Esophagus squamous epithelium (tissue), 5 donors: ENCODE results near the gene PTPRM. TPM values are rescaled to one million over a fixed set of nuclear protein-coding genes. Genes with fewer than 3 reads are reported as not detected.

ENCODE experiments used
- DNase-seq: peaks from one replicate; lab custom pipeline; 2025; lab: John Stamatoyannopoulos, UW
- H3K27ac ChIP-seq, 4 donors: fragments of 200-600 bp; sonication (generic); one replicate each; pipeline ENCODE4 v1.5.1; 2016 to 2019; ENCODE audit warnings: mild to moderate bottlenecking in 1 of 4
- H3K27me3 ChIP-seq, 4 donors: fragments of 200-600 bp; sonication (generic); 1 replicate in 3 of 4; 2 replicates in 1 of 4; pipeline versions ENCODE4 v1.5.1 to v1.6.0; 2017 to 2021; ENCODE audit warnings: antibody characterized with exemption in 1 of 4
- H3K36me3 ChIP-seq, 3 donors: fragments of 200-600 bp; sonication (generic); one replicate each; pipeline ENCODE4 v1.5.1; 2016 to 2019
- H3K4me1 ChIP-seq, 3 donors: fragments of 200-600 bp; sonication (generic); one replicate each; pipeline ENCODE4 v1.5.1; 2017 to 2019
- H3K4me3 ChIP-seq, 4 donors: fragments of 200-600 bp; sonication (generic); 1 replicate in 3 of 4; 2 replicates in 1 of 4; pipeline ENCODE4 v1.5.1; 2016 to 2019; ENCODE audit warnings: mild to moderate bottlenecking in 2 of 4, moderate library complexity in 1 of 4
- H3K9me3 ChIP-seq, 3 donors: fragments of 200-600 bp; sonication (generic); one replicate each; pipeline ENCODE4 v1.5.1; 2016 to 2019
- POLR2A ChIP-seq, 4 donors: fragments of 450-650 bp; IDR thresholded peaks; one replicate each; pipeline ENCODE4 v1.6.1; 2017; ENCODE audit warnings: antibody characterized with exemption in 4 of 4, mild to moderate bottlenecking in 4 of 4, moderate library complexity in 3 of 4
- WGBS, 2 donors: methylation state at CpG; one replicate each; pipeline ENCODE4 v1.1.5; 2018; 5-methylcytosine and 5-hydroxymethylcytosine counted together
- intact Hi-C: fragments of 100-400 bp; cut with DNase I; formaldehyde crosslinking; loops from one replicate; pipeline ENCODE4 v1.15.0; 2022
- total RNA-seq, 4 donors: library from RNA; depleted of rRNA; stranded (reverse); fragments of >200 nt; gene quantifications; one replicate each; pipeline ENCODE4 v1.1.0, GENCODE V29; 2016
- TF ChIP-seq, protein P1 (sequence below), 6 experiments: fragments of 450-650 bp in 4 of 6; fragments of 200-600 bp in 2 of 6; sonication (generic) in 2 of 6; IDR thresholded peaks; one replicate each; pipeline ENCODE4 v1.5.1; 2016 to 2019; ENCODE audit warnings: antibody characterized with exemption in 6 of 6, mild to moderate bottlenecking in 4 of 6, moderate library complexity in 4 of 6
- donor health status: DM: yes; HTN: yes; CAD: no.

Gene PTPRM
- total RNA-seq, 4 donors from 2014 or later = 6.5 to 38.7 (median 11.1) TPM

DNA sequence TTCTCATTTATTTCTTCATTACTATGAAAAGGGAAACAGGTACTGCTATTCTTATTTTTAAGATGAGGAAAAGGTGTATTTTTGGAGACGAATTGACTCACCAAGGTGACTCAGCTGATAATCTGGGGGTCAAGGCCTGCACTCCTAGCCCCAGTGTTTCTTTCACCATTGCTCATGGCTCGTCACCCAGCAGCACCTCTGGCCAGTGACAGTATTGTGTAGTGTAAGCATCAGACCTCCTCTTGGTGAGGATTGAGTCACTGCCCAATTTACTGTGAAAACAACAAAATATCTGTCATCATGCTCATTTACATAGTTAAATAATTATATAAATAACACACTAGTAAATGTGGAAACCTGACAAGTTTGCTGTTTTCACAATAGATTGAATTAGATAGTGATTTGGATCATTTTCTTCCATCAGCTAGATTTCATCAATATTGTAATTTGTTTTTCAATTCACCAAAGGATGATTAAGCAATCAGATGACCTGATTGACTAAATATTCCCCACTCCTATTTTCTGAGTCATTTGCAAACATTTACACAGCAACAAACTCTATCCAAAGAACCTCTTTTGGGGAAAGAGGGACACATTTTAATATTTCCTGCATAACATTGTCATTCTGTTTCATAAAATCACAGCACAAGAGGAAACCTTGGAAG, 549.4 kb downstream of the PTPRM start:
- WGBS, 2 donors = 59% methylated on average over 2 of the region's 2 CpGs
- H3K36me3 ChIP-seq = no peaks in the 10 kb centered on the region
- intact Hi-C loops = no loop called here
- no peak for DNase-seq
- H3K27ac ChIP-seq = peak overlapping the region in 2 of 4 donors; percentile 1 to 30
- no peaks in the 10 kb centered on the region for H3K4me1 ChIP-seq
- no peaks in the 10 kb centered on the region for H3K27me3 ChIP-seq
- H3K4me3 ChIP-seq = no peak overlapping the region
- TF ChIP-seq POLR2A (IDR thresholded peaks at IDR 0.05) = no peak
- TF ChIP-seq, protein P1, sequence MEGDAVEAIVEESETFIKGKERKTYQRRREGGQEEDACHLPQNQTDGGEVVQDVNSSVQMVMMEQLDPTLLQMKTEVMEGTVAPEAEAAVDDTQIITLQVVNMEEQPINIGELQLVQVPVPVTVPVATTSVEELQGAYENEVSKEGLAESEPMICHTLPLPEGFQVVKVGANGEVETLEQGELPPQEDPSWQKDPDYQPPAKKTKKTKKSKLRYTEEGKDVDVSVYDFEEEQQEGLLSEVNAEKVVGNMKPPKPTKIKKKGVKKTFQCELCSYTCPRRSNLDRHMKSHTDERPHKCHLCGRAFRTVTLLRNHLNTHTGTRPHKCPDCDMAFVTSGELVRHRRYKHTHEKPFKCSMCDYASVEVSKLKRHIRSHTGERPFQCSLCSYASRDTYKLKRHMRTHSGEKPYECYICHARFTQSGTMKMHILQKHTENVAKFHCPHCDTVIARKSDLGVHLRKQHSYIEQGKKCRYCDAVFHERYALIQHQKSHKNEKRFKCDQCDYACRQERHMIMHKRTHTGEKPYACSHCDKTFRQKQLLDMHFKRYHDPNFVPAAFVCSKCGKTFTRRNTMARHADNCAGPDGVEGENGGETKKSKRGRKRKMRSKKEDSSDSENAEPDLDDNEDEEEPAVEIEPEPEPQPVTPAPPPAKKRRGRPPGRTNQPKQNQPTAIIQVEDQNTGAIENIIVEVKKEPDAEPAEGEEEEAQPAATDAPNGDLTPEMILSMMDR (IDR thresholded peaks at IDR 0.05) = no peak
- no peaks in the 10 kb centered on the region for H3K9me3 ChIP-seq

DNA sequence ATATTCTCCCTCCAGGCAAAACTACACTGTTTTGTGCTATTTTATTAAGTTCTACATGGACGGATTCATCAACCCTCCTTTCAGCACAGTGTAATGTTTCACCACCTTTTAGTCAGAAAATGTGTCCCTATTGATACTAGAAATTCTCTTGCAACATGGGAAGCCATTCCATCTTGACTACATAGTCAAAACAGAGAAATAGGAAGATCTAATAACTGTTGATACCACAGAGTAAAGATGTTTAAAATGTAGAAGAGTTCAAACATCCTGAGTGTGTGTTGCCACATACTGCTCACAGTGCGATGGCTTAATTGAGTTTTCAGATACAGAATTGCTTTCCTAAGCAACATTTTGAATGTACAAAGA, 549.9 kb downstream of the PTPRM start:
- Histone ChIP-seq H3K36me3 (no peaks in the 10 kb centered on the region), H3K27me3 (no peaks in the 10 kb centered on the region), H3K27ac (peak overlapping the region in 2 of 4 donors; percentile 1 to 30), H3K9me3 (no peaks in the 10 kb centered on the region), H3K4me3 (no peak overlapping the region), H3K4me1 (no peaks in the 10 kb centered on the region)
- intact Hi-C loops = no loop called here
- DNase-seq = no peak
- WGBS, 2 donors = 65 to 82% methylated on average over 2 of the region's 2 CpGs
- no peak for TF ChIP-seq POLR2A (IDR thresholded peaks at IDR 0.05)
- TF ChIP-seq, protein P1 (IDR thresholded peaks at IDR 0.05) = no peak

DNA sequence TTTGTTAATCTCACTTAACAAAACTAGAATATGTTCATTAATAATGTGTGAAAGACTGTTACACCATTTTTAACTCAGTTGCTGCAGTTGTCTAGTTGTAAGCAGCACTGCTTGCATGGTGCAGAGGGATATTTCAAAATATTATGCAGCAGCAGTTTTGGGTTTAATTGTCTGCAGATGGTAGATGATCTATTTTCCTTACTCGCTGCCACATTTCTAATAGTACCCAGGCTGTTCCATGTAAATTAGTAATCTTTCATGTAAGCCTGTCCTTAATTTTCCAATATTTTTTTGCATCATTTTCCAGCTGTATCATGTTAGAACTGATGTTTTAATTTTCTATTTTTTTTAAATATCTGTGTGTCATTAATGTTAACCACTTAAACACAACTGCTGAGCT, 554.0 kb downstream of the PTPRM start:
- Histone ChIP-seq H3K4me1 (no peaks in the 10 kb centered on the region), H3K4me3 (no peak overlapping the region), H3K27me3 (no peaks in the 10 kb centered on the region), H3K36me3 (no peaks in the 10 kb centered on the region), H3K9me3 (no peaks in the 10 kb centered on the region), H3K27ac (no peak overlapping the region)
- TF ChIP-seq, protein P1 (IDR thresholded peaks at IDR 0.05) = no peak
- no peak for DNase-seq
- WGBS, 2 donors = 78 to 93% methylated on average over 1 of the region's 1 CpG
- intact Hi-C loops = no loop called here

DNA sequence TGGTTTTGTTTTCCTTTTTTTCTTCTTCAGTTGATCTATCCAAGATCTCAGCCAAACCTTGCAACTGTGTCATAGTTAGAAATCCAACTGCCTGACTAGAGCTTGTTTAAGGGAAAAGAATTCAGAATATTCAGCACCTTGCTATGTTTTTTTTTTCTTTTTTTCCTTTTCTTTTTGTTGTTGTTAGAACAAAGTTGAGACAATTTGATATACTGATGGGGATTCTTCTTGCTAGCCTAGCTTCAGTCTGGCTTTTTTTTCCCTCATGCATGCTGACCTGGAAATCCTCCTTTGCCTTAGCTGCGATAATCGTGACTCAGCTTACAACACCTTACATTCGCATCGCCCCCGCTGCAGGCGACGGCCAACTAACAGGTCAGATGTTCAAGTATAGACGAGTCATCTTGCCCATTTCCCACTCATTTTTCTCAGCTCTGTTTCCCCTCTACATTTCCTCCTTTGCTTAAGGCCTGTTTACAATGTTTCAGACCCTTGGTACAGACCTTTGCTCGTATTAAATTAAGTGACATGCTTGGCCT, 554.9 kb downstream of the PTPRM start:
- Histone ChIP-seq H3K4me3 (no peak overlapping the region), H3K27me3 (no peaks in the 10 kb centered on the region), H3K9me3 (no peaks in the 10 kb centered on the region), H3K36me3 (no peaks in the 10 kb centered on the region), H3K4me1 (no peaks in the 10 kb centered on the region), H3K27ac (no peak overlapping the region)
- intact Hi-C loops = no loop called here
- TF ChIP-seq, protein P1 (IDR thresholded peaks at IDR 0.05) = no peak
- no peak for TF ChIP-seq POLR2A (IDR thresholded peaks at IDR 0.05)
- DNase-seq = no peak
- WGBS, 2 donors = 55 to 67% methylated on average over 9 of the region's 9 CpGs

DNA sequence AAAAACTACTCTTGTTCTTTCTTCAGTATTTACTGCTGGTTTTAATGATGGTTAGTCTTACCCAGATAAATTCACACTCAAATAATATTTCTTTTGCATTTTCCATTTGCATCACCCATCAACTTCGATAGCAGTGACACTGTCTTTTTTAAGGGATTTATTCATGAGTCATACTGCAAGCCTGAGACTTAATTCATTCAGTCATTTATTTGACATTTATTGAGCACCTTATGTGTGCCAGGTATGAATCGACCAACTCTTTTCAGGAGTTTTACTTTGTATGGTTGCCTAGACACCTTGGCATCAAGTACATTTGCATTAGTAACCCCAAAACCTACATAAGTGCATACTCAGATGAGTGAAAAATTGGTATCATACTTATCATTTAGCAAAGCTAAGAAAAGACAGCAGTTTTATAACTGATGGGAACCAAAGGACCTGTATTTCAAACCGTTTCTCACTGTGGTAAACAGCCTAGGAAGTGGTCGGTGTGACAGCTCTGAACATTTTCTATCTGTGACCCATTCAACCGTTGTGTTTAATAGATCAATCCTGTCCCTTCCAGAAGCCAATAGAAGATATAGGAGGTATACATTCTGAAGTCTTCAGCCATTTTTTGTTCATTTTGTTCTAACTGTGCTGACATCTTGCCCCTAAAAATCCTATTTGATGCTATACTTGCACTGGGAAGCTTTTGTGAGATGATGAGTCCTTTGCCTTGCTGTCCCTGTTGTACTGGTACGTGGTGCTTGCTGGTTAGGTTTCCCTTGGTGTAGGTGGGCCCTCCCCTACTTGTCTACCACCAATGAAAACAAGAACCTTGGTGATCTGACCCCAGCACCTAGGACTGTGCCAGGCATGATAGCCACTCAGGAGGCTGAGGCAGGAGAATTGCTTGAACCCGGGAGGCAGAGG, 557.4 kb downstream of the PTPRM start:
- H3K27me3 ChIP-seq = no peaks in the 10 kb centered on the region
- WGBS, 2 donors = 47 to 59% methylated on average over 5 to 7 of the region's 7 CpGs
- intact Hi-C loops = no loop called here

More for the DNA sequence above, 557.4 kb downstream of the PTPRM start:
- DNase-seq = no peak
- Histone ChIP-seq H3K4me1 (no peaks in the 10 kb centered on the region), H3K9me3 (no peaks in the 10 kb centered on the region), H3K27ac (no peak overlapping the region), H3K4me3 (no peak overlapping the region), H3K36me3 (no peaks in the 10 kb centered on the region)
- TF ChIP-seq POLR2A (IDR thresholded peaks at IDR 0.05) = no peak
- TF ChIP-seq, protein P1 (IDR thresholded peaks at IDR 0.05) = no peak
